A673 (cell line): ENCODE measurements around the gene CCDC88C.

ENCODE experiments used
- CTCF ChIP-seq: fragments of 300-800, 200-600 bp; sonication (generic); conservative IDR thresholded peaks from 2 replicates; pipeline ENCODE4 v1.5.1; 2017; ENCODE audit warnings: low read depth, mild to moderate bottlenecking, antibody characterized with exemption, low read length, moderate library complexity, mixed read lengths
- EZH2 ChIP-seq: fragments of 200-600 bp; sonication (generic); IDR thresholded peaks from 2 replicates; pipeline ENCODE4 v1.6.1; 2017; ENCODE audit warnings: borderline replicate concordance, low read depth, mild to moderate bottlenecking, mixed read lengths, antibody characterized with exemption, low read length; ENCODE audit not compliant: poor library complexity, severe bottlenecking

- no peak for TF ChIP-seq CTCF
- no peak for TF ChIP-seq EZH2
Observed at GRCh38 chr14:91364524-91365270, 52.9 kb downstream of the CCDC88C start.
